ENCODE data around the gene MKS1. TPM values are rescaled to one million over a fixed set of nuclear protein-coding genes. Genes with fewer than 3 reads are reported as not detected.

The MKS1 gene
- total RNA-seq, 1 experiment from 2014 or later, result 24.8 TPM

- WGBS (ENCODE audit: extremely low coverage, insufficient read length, low lambda C conversion rate), result no CpG with 5 or more reads among the region's 3 CpGs
- peaks cover 13 to 20% of the 10 kb centered on the region in 2 experiments for H3K4me1 Mint-ChIP-seq
- H3K18ac ChIP-seq (ENCODE audit: insufficient read length, low read depth, low read length), result no peak overlapping the region
Observed at GRCh38 chr17:58227733-58228132, 8.7 kb upstream of the MKS1 start.

More at GRCh38 chr17:58227733-58228132, 8.7 kb upstream of the MKS1 start:
- H3K27ac Mint-ChIP-seq, result no peak overlapping the region; a peak in 1 of 7 replicates
- Histone ChIP-seq H4K91ac (ENCODE audit: insufficient read length, low read depth, low read length) (no peak overlapping the region), H3K9me3 (ENCODE audit: control insufficient read depth, low read depth, low read length) (no peaks in the 10 kb centered on the region), H3K23me2 (ENCODE audit: insufficient read length, low read depth, low read length, poor library complexity, severe bottlenecking) (no peaks in the 10 kb centered on the region), H2BK12ac (ENCODE audit: insufficient read length, low read depth, low read length) (no peak overlapping the region), H2BK20ac (ENCODE audit: low read depth, low read length, poor library complexity, severe bottlenecking) (no peak overlapping the region), H3K79me2 (ENCODE audit: insufficient read depth, low read length) (no peaks in the 10 kb centered on the region), H3K56ac (ENCODE audit: insufficient read length, low read depth, low read length) (no peak overlapping the region), H2BK120ac (ENCODE audit: low read depth, low read length, poor library complexity, severe bottlenecking) (no peak overlapping the region), H2BK15ac (ENCODE audit: low read depth, low read length) (no peak overlapping the region), H4K20me1 (ENCODE audit: control insufficient read depth, insufficient read depth, insufficient read length) (no peaks in the 10 kb centered on the region), H3K27ac (ENCODE audit: insufficient read length, low read depth, low read length) (no peak overlapping the region), H3K79me1 (ENCODE audit: insufficient read depth, low read depth, low read length, poor library complexity, severe bottlenecking) (no peaks in the 10 kb centered on the region), H4K5ac (ENCODE audit: insufficient read length, low read depth, low read length) (no peak overlapping the region), H4K8ac (replicated peaks; ENCODE audit: insufficient read length, low read depth, low read length) (no peak overlapping the region), H3K27me3 (ENCODE audit: insufficient read depth, low read length) (no peaks in the 10 kb centered on the region), H3K9ac (ENCODE audit: extremely low read depth, insufficient read length, low read length) (no peak overlapping the region), H3K23ac (ENCODE audit: insufficient read length, low read depth, low read length) (no peak overlapping the region), H3K4ac (ENCODE audit: low read depth, low read length) (no peak overlapping the region), H3K4me1 (ENCODE audit: insufficient read depth, low read length) (peaks cover 2% of the 10 kb centered on the region; the same call in 1 of the 2 replicates), H3K14ac (ENCODE audit: insufficient read depth, low read length) (no peak overlapping the region), H2AK5ac (ENCODE audit: insufficient read length, low read length) (no peak overlapping the region), H2BK5ac (ENCODE audit: insufficient read length, low read length) (no peak overlapping the region), H3T11ph (ENCODE audit: low read length) (no peak overlapping the region), H3K4me2 (ENCODE audit: insufficient read depth, insufficient read length, low read length) (no peak overlapping the region), H2AFZ (ENCODE audit: low read length) (no peak overlapping the region)
- no peak for TF ChIP-seq CTCF (conservative IDR thresholded peaks at IDR 0.05)
- no peaks in the 10 kb centered on the region for H3K36me3 Mint-ChIP-seq (ENCODE audit: insufficient read depth in 1 of 3, low read depth in 3 of 3)
- H3K27me3 Mint-ChIP-seq (ENCODE audit: low read depth), result peaks cover 35% of the 10 kb centered on the region
- DNase-seq, result no peak
- H3K4me3 Mint-ChIP-seq, result no peak overlapping the region
- no peaks in the 10 kb centered on the region for H3K9me3 Mint-ChIP-seq
